ENCODE measurements around the gene UNC45A. TPM values are rescaled to one million over a fixed set of nuclear protein-coding genes. Genes with fewer than 3 reads are reported as not detected.
"Not testable (repeated sequence)": the region's sequence is repeated elsewhere in the genome, so short reads cannot be mapped to it uniquely, and the experiment has no call there.

The UNC45A gene
- polyA plus RNA-seq, 1 experiment: 63.3 TPM

- no peaks in the 10 kb centered on the region for H3K27me3 ChIP-seq (ENCODE audit: control insufficient read depth, insufficient read depth, low read length)
- no peak overlapping the region for H3K4me3 ChIP-seq (ENCODE audit: low read depth, low read length)
- TF ChIP-seq CTCF (IDR thresholded peaks at IDR 0.05; ENCODE audit: low read depth, low read length): no peak
- H3K9me3 ChIP-seq (ENCODE audit: control insufficient read depth, insufficient read depth, low read length): no peaks in the 10 kb centered on the region
- no peak for DNase-seq (ENCODE audit: low read depth, low spot score)
- no peak overlapping the region for H3K27ac ChIP-seq (ENCODE audit: low read depth, low read length)
- CTCF ChIA-PET: interaction anchor here (3.0 kb wide), 1 partner anchor 14 kb away, joined by 22 read pairs; the partner anchor contains the start of gene HDDC3
- POLR2A ChIA-PET: interaction anchor here (1.6 kb wide), 1 partner anchor 17 kb away, joined by 3 read pairs; the partner anchor contains the start of gene UNC45A
Measured at GRCh38 chr15:90918034-90918788, 16.9 kb upstream of the UNC45A start.

- TF ChIP-seq CTCF (IDR thresholded peaks at IDR 0.05; ENCODE audit: low read depth, low read length): no peak
- CTCF ChIA-PET: interaction anchor here (3.0 kb wide), 1 partner anchor 14 kb away, joined by 22 read pairs; the partner anchor contains the start of gene HDDC3
Measured at GRCh38 chr15:90918835-90919234, 16.2 kb upstream of the UNC45A start.

GRCh38 chr15:90921887-90922286 lies 13.2 kb upstream of the UNC45A start:
- no peak overlapping the region for H3K4me3 ChIP-seq (ENCODE audit: low read depth, low read length)
- POLR2A ChIA-PET: interaction anchor here (1.3 kb wide), 1 partner anchor 9 kb away, joined by 3 read pairs; no protein-coding TSS in a partner anchor
- no peak for TF ChIP-seq CTCF (IDR thresholded peaks at IDR 0.05; ENCODE audit: low read depth, low read length)
- H3K9me3 ChIP-seq (ENCODE audit: control insufficient read depth, insufficient read depth, low read length): no peaks in the 10 kb centered on the region
- CTCF ChIA-PET: interaction anchor here (0.7 to 4.8 kb wide), 2 partner anchors 12 to 35 kb away, joined by 4 to 34 read pairs; partner anchors contain the start of genes HDDC3 and UNC45A
- DNase-seq (ENCODE audit: low read depth, low spot score): no peak
- H3K27me3 ChIP-seq (ENCODE audit: control insufficient read depth, insufficient read depth, low read length): no peaks in the 10 kb centered on the region
- no peak overlapping the region for H3K27ac ChIP-seq (ENCODE audit: low read depth, low read length)

More at GRCh38 chr15:90918835-90919234, 16.2 kb upstream of the UNC45A start:
- H3K4me3 ChIP-seq (ENCODE audit: low read depth, low read length): no peak overlapping the region
- POLR2A ChIA-PET: no interaction called here
- no peaks in the 10 kb centered on the region for H3K9me3 ChIP-seq (ENCODE audit: control insufficient read depth, insufficient read depth, low read length)
- DNase-seq (ENCODE audit: low read depth, low spot score): no peak
- no peaks in the 10 kb centered on the region for H3K27me3 ChIP-seq (ENCODE audit: control insufficient read depth, insufficient read depth, low read length)
- H3K27ac ChIP-seq (ENCODE audit: low read depth, low read length): no peak overlapping the region

GRCh38 chr15:90922712-90923322 lies 12.3 kb upstream of the UNC45A start:
- ChIA-PET POLR2A (interaction anchor here (0.9 kb wide), 1 partner anchor 10 kb away, joined by 3 read pairs; the partner anchor contains the start of gene HDDC3), CTCF (interaction anchor here (0.6 to 4.8 kb wide), 2 partner anchors 11 to 712 kb away, joined by 3 to 34 read pairs; partner anchors contain the start of genes HDDC3 and UNC45A)
- H3K27me3 ChIP-seq (ENCODE audit: control insufficient read depth, insufficient read depth, low read length); DNase-seq (ENCODE audit: low read depth, low spot score); H3K4me3 ChIP-seq (ENCODE audit: low read depth, low read length); H3K27ac ChIP-seq (ENCODE audit: low read depth, low read length); H3K9me3 ChIP-seq (ENCODE audit: control insufficient read depth, insufficient read depth, low read length): not testable (repeated sequence)

GRCh38 chr15:90924375-90924774 lies 10.7 kb upstream of the UNC45A start:
- Histone ChIP-seq H3K27me3 (ENCODE audit: control insufficient read depth, insufficient read depth, low read length) (no peaks in the 10 kb centered on the region), H3K9me3 (ENCODE audit: control insufficient read depth, insufficient read depth, low read length) (no peaks in the 10 kb centered on the region), H3K27ac (ENCODE audit: low read depth, low read length) (no peak overlapping the region), H3K4me3 (ENCODE audit: low read depth, low read length) (no peak overlapping the region)
- CTCF ChIA-PET: interaction anchor here (1.5 to 4.8 kb wide), 3 partner anchors 9 to 39 kb away, joined by 3 to 34 read pairs (median 11); partner anchors contain the start of genes HDDC3 and UNC45A
- no peak for DNase-seq (ENCODE audit: low read depth, low spot score)
- POLR2A ChIA-PET: no interaction called here
- TF ChIP-seq CTCF (IDR thresholded peaks at IDR 0.05; ENCODE audit: low read depth, low read length): no peak

- H3K9me3 ChIP-seq (ENCODE audit: control insufficient read depth, insufficient read depth, low read length); H3K27me3 ChIP-seq (ENCODE audit: control insufficient read depth, insufficient read depth, low read length); POLR2A ChIA-PET; DNase-seq (ENCODE audit: low read depth, low spot score); H3K4me3 ChIP-seq (ENCODE audit: low read depth, low read length); H3K27ac ChIP-seq (ENCODE audit: low read depth, low read length): not testable (repeated sequence)
- CTCF ChIA-PET: interaction anchor here (0.7 to 2.5 kb wide), 3 partner anchors 7 to 112 kb away, joined by 5 to 17 read pairs (median 11); partner anchors contain the start of gene UNC45A
Measured at GRCh38 chr15:90926766-90927165, 8.3 kb upstream of the UNC45A start.

- POLR2A ChIA-PET; H3K9me3 ChIP-seq (ENCODE audit: control insufficient read depth, insufficient read depth, low read length); CTCF ChIA-PET: not testable (repeated sequence)
Measured at GRCh38 chr15:90928106-90928505, 7.0 kb upstream of the UNC45A start.

More at GRCh38 chr15:90928106-90928505, 7.0 kb upstream of the UNC45A start:
- H3K27me3 ChIP-seq (ENCODE audit: control insufficient read depth, insufficient read depth, low read length); H3K4me3 ChIP-seq (ENCODE audit: low read depth, low read length); H3K27ac ChIP-seq (ENCODE audit: low read depth, low read length); DNase-seq (ENCODE audit: low read depth, low spot score): not testable (repeated sequence)
